Loucy (cell line): ENCODE results near the gene PTTG1IP.

Experiments
- EZH2phosphoT487 ChIP-seq: fragments of 200-600 bp; IDR thresholded peaks from 2 replicates; pipeline ENCODE4 v1.6.1; 2018; ENCODE audit warnings: antibody characterized with exemption, mild to moderate bottlenecking, moderate library complexity, borderline replicate concordance
- TF ChIP-seq, protein P1 (sequence below): fragments of 200-600 bp; sonication (generic); conservative IDR thresholded peaks from 2 replicates; pipeline ENCODE4 v1.5.1; 2014; ENCODE audit warnings: mild to moderate bottlenecking, antibody characterized with exemption, low read length

DNA sequence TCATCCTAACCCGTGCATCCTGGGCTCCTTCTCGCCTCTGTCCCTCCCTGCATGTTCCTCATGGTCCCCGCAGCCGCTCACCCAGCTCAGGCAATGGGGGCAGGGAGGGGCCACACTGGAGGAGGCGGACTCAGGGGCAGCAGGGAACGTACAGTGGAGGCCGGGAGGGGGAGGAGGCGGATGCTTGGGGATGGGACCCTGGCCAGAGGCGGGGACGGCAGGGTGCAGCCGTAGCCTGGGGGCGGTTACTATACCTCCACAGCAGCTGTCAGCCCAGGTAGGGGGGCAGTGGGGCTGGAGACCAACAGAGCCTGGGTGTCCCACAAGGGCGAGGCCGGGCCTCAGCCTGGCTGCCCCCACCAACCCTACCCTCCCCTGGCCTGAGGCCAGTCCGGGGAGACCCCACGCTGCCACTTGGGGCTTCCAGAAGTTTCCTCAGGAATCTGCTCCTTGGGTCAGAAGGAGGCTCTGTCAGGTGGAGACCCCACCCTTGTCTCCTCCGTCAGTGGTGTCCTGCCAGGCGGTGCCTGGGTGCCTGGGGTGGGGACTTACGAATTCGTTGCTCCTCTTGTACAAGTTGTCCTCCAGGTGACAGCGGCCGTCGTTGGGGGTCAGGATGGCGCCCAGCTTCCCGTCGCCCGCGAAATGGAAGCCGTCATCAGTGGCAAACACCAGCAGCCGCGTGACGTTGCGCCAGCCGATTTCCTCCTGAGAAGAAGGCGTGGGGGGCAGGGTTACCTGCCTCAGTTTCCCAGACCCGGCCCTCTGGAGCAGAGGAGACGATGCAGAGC is 26.5 kb upstream of the PTTG1IP start:
- TF ChIP-seq, protein P1, sequence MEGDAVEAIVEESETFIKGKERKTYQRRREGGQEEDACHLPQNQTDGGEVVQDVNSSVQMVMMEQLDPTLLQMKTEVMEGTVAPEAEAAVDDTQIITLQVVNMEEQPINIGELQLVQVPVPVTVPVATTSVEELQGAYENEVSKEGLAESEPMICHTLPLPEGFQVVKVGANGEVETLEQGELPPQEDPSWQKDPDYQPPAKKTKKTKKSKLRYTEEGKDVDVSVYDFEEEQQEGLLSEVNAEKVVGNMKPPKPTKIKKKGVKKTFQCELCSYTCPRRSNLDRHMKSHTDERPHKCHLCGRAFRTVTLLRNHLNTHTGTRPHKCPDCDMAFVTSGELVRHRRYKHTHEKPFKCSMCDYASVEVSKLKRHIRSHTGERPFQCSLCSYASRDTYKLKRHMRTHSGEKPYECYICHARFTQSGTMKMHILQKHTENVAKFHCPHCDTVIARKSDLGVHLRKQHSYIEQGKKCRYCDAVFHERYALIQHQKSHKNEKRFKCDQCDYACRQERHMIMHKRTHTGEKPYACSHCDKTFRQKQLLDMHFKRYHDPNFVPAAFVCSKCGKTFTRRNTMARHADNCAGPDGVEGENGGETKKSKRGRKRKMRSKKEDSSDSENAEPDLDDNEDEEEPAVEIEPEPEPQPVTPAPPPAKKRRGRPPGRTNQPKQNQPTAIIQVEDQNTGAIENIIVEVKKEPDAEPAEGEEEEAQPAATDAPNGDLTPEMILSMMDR = no peak
- TF ChIP-seq EZH2phosphoT487 = no peak
